GM19395 (cell line): ENCODE measurements around the gene KRT8.
A peak's percentile ranks its signal among the peaks of the same experiment; 100 is the strongest.

ENCODE experiments used
- ATAC-seq: cut with Tn5 transposase; IDR thresholded peaks from one replicate; pipeline ENCODE4 v1.9.1; 2021; ENCODE audit warnings: mild to moderate bottlenecking, moderate library complexity; ENCODE audit not compliant: unreplicated experiment

Gene KRT8

DNA sequence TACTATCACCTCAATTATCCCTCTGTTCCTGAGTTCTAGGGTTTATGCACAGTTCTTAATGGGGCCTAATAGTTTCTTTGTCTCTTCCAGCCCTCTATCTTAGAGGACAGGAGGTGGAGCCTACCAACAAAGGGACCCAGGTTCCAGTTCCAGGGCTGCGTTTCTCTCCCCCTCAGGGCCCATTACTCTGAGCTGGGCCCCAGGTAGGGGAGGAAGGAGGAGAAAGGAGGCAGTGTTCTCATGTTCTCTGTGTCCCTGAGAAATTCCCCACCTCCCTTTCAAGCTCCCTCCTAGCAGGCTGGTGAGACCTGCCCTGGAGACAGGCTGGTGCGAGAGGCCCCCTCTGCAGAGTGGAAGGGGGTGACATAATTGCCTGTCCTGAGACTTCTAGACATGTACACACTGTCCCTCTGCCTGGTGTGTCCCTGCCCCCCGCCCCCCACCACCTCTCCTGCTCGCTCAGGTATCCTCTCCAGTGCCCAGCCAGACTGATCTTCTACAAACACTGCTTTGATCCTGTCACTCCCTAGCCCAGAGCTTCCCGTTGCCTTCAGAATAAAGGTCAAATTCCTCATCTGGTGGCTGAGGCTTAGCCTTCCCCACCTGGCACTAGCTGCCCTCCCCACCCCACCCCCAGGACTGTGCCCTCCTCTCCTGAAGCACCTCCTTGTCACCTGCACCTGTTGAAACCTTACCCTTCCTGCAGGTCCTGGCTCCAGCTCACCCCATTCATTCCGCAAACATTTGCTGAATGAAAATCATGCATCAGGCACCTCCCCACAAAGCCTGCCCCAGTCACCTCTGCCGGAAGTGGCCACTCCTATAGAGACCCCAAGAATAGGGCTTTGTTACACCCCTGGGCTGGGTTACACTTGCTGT, 21.1 kb upstream of the KRT8 start:
- ATAC-seq, result no peak

DNA sequence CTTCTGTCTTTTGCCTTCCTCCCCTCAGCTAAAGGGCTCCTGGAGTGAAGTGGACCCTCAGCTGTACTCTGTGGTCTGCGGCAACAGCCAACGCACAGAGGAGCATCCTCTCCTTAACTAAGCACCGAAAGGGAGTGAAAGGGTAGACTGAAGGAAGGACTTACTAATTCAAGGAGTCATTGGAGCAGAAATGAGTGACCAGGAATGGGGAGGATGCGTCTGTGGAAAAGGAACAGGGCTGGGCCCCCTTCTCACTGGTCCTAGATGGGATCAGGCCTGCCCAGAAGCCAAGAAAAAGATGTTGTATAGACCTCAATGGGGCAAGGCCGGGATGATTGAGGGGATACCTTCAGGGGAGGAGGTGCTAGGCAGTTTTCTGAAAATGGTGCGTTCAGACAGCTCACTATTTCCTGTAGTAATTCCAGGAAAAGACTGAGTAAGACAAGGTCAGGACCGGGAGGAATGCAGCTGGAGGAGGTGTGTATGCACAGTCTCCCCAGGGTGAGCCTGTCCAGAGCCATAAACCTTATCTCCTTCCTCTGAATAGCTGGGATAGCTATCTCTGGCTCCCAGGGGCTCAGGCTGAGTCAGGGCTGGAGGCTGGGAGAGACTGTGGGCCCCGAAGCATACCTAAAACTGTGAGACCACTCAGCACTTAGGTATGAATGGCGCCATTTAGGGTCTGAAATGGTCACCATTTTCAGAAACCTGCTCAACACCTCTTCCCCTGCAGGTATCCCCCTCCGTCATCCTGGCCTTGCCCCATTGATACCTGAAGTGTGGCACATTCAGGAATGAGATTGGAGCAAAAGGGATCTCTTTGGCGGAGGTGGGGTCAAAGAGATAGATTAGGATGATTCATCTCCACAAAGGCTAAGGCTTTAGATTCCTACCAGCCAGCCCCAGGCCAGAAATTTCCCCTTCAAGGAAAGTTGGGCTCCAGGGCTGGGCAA, 20.2 kb upstream of the KRT8 start:
- no peak for ATAC-seq

DNA sequence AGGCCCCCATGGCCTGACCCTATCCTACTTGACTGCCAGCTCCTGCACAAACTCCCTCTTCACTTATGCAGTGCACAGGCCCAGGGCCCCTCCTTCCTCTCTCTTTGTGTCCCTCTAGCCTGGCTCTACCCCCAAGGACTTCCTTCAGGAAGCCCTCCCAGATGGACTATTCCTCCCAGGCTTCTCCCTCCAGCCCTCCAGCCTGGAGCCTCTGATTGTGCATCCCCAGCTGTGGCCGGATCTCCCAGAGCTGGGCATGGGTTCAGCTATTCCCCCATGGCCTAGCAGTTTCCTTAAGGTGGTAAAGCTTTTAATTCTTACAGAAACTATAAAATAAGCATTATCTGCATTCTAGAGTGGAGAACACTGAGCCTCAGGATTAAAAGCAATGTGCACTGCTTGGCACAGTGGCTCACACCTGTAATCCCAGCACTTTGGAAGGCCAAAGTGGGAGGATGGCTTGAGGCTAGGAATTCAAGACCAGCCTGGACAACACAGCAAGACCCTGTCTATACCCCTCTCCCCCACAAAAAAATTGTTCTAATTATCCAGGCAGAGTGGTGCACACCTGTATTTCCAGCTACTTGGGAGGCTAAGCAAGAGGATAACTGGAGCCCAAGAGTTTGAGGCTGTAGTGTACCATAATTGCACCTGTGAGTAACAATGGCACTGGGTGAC, 16.8 kb upstream of the KRT8 start:
- no peak for ATAC-seq

DNA sequence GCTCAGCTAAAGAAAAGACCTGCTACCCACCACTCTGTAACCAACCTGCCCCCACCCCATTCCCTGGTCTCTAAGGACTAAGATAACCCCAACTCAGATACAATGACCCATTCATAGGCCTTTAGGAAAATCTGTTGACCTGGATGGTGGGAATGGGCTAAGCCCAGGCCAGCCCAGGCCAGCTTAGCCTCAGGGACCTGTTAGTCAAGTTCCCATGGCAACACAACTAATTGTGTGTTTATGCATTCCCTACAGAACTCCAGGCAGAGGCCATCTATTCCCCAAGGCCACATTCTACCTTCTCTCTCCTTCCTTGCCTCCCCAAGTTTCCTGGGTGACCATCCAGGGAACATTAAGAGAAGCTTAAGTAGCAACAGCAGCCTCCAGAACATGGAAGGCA, 16.1 kb upstream of the KRT8 start:
- ATAC-seq, result no peak

DNA sequence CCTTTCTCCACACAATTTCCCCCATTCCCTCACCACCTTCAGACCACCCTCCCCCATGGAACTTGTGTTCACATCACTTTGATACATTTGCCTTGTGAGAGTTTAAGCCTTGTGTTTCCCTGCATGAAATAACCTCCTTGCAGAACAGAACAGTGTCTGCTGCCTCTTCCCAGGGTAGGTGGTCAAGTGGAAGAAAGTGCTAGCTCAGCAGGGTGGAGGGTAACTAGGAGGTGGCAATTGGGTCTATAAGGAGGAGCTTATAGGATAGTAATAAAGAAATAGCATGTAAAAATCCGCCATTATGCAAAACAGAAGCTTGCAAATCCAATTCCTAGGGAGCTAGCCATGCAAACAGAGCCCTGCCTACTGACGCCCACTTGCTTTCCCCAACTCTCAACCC, 13.9 kb upstream of the KRT8 start:
- no peak for ATAC-seq

DNA sequence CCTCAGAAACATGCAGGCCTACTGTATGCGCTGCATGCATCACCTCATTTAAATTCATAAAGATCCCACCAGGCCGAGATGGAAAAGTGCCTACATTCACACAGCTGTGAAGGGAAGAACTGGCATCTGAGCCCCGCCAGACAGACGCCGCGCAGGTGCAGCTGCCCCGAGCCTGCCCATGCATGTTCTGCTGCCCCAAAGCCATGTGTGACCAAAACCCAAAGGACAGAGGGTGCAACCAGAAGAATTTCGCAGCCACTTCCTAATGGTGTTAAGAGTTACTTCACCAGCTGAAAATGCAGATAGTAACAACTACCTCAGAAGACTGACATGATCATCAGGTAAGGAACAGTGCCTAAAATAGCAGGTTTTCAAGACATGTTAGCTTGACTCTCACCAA, 13.5 kb upstream of the KRT8 start:
- ATAC-seq, result no peak

DNA sequence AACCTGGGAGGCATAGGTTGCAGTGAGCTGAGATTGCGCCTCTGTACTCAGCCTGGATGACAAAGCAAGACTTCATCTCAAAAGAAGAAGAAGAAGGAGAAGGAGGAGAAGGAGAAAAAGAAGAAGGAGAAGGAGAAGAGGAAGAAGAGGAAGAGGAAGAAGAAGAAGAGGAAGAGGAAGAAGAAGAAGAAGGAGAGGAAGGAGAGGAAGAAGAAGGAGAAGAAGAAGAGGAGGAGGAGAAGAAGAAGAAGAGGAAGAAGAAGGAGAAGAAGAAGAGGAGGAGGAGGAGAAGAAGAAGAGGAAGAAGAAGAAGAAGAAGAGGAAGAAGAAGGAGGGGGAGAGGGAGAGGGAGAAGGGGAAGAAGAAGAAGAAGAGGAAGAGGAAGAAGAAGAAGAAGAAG, 12.9 kb upstream of the KRT8 start:
- no peak for ATAC-seq

DNA sequence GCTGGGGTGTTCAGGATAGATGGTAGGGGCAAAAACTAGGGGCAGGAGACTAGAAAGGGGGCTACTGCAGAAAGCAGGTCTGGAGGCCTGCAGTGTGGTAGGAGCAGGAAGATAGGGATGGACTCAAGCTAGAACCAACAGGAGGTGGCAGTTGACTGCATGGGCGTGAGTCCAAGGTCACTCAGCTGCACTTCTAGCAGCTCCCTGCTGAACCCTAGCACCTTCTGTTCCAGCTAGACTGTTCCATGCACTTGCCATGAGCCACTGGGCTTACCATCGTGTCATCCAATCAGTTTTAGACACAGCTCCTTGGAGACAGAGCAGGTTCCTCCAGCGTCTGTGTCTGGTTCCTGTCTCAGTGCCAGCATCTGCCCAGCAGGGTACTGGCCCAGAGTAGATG, 11.3 kb upstream of the KRT8 start:
- no peak for ATAC-seq

DNA sequence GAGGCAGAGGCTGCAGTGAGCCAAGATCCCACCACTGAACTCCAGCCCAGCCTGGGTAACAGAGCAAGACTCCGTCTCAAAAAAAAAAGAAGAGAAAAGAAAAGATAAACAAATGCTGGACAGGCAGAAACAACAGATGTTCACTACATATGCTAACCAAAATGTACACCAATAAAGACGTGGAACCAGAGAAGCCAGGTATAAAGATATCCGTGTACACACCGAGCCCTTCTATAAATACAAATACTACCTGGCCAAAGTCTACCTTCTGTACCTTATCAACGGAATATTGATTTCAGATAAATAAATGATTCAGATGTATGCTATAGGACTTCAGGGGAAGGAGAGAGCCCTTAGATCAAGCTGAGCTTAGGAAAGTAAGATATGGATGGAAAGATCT, 10.8 kb upstream of the KRT8 start:
- ATAC-seq, result no peak

DNA sequence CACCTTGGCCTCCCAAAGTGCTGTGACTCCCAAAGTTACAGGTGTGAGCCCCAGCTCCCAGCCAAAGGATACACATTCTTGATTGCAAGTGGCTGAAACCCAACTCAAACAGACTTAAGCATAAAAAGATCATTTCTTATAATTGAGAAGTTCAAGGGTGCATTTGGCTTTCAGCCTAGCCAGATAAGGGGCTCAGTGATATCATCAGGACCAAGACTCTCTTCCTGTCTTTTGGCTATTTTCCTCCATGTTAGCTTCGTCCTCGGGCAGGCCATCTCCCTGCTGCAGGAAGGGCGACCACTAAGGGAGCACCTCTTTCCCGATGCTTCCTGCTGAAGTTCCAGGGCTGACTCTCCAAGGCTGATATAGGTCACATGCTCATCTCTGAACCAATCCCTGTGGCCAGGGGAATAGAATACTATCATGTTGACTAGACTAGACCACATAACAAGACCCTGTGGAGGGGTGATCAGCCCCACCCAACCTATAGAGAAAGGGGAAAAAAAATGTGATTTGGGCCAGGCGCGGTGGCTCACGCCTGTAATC, 9.8 kb upstream of the KRT8 start:
- ATAC-seq, result no peak

DNA sequence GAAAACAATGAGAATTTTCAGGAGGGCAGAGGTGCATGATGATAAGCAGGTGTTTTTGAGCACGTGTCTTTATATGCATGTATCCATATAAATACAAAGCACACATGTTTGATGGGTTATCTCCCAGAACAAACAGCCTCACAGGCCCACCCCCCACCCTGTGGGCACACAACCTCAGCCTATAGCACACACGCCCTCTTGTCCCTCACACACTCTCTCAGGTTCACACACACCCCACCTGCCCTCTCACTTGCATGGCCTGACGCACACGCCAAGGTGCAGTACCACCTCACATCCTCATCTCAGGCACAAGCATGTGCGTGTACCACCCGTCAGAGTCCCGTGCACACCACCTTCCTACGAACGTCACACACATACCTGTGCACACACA, 8.6 kb upstream of the KRT8 start:
- no peak for ATAC-seq

DNA sequence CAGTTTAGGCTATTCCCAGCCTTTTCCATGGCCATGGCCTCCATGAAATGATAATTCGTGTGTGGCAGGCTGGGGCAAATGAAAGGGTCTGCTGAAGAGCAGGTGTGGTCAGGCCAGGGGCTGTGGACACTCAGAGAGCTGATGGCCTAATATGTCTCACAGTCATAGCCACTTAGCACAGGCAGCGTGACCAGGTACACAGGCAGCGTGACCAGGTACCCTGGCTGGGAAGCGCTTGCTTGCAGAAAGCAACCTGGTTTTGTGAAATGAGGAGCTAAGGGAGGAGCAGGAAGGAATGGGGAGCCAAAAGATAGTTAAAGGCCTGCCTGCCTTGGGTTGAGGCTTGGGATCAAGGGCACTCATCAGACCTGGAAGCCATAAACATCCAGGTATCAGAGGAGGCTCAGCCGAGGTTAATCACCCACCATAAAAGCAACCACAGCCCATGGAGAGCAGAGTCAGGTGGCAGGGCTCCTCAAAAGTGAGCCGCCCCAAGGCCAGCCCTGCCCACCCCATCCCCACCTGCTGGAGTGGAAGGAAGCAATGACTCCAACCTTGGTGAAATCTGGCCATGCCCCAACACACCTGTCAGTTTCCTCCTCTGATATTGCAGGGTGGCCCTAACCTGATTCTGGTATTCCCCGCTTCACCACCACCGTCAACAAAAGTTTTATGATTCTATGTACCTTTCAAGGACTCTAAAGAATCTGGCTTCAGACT, 8.0 kb upstream of the KRT8 start:
- ATAC-seq, result no peak

DNA sequence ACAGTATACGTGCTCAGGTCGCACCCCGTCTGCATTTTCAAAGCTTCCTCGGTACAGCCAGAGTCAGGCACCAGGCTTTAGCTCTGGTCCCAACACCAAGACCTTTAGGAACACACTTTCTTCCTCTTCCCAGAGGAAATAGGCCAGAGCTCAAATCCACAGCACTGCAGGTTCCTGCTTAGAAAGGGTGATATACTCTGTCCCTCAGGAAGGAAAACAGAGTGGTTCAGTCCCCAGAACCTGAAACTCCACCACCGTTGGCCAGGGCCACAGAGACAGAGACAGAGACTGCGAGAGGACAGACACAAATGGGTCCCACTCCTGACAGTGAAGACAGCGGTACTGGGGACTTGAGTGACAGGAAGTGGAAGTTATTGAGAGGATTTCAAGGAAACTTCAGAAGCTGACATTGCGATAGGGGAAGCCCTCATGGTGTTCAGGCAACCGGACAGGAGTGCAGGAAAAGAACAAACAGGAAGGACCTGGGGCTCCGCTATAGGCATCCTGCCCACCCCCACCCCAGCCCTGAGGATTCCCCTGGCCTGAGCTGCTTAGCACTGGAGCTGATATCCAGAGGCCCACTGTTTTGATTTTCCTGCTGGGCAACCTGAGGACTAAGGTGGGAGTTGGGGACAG, 5.5 kb upstream of the KRT8 start:
- no peak for ATAC-seq

DNA sequence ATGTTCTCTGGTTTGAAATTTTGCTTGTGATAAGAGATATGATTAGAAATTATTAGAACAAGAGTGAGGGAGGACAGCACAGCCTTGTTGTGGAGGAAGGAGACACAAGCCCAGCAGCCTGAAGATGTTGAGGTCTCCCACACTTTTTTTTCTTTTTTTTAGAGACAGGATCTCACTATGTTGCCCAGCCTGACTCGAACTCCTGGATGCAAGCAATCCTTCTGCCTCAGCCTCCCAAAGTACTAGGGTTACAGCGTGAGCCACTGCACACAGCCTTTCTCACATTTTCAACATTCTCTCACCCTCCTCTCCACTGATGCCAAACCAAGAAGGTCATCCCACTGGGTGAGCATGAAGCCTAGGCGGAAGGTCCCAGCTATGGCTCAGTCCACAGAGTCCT, 4.9 kb upstream of the KRT8 start:
- ATAC-seq, result no peak

DNA sequence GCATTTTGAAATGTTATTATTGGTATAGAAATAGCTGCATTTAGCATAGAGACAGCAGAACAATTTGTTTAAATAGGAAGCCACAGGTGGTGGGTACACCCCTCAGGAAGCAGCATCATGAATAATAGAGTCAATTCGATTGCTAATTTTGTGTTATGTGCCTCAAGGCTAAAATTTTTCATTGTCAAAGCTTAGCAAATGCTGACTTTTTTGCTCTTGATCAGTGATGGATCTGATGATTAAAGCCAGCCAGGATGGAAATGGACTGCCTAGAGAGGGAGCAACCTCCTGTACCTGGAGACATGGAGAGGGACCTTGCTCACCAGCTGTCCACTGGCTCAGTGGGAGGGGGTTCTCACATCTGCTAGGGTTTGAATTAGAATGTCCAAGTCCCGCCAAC, 4.5 kb upstream of the KRT8 start:
- no peak for ATAC-seq

DNA sequence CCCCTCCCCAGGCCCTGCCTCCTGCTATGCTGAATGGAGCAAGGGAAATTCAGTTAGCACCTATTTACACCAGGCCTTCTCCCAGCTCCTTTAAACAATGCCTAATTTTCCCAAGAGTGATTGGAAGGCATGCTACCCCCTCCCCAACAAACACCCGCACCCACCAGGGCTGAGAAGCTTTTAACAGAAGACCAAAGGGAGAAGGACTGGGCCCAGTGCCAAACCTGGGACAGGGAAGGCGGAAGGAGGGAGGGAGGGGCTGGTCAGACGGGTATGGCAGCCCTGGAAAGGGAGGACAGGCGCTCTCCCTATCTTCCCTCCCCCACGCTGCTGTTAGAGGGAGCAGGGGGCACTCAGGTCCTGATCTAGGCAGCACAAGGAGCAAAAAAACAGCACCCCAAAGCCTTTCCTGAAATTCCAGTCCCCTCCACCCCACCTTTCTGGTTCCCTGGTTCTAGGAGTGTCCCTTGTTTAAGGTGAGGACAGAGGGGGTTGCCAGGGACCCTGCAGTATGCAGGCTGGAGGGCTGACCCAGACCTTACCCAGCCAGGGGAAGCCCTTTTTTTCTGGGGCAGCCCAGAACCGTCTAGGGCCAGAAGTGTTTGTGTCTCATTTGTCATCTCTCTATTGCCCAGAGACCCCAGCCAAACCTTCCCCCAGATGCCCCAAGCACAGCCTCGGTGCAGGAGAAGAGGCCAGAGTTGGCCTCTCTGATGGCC, 2.4 kb upstream of the KRT8 start:
- ATAC-seq, result no peak

DNA sequence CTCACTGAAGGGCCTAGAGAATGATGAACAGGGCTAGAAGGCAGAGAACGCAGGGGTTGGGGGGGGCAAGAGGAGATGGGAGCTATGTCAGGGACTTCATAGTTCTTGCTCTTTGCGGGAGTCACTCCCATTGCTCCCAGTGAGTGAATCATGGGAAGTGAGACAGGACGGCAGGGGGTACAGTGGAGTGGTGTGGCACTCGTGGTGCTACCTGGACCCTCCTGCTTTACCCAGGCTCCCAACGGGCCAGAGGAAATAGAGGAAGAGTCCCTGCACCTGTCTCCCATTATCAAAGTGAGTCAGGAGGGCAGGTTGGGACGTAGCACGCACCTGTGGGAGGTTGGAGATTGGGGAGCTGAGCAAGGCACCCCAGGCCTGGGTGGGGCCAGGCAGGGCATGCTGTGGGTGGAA, 1.3 kb upstream of the KRT8 start:
- no peak for ATAC-seq

DNA sequence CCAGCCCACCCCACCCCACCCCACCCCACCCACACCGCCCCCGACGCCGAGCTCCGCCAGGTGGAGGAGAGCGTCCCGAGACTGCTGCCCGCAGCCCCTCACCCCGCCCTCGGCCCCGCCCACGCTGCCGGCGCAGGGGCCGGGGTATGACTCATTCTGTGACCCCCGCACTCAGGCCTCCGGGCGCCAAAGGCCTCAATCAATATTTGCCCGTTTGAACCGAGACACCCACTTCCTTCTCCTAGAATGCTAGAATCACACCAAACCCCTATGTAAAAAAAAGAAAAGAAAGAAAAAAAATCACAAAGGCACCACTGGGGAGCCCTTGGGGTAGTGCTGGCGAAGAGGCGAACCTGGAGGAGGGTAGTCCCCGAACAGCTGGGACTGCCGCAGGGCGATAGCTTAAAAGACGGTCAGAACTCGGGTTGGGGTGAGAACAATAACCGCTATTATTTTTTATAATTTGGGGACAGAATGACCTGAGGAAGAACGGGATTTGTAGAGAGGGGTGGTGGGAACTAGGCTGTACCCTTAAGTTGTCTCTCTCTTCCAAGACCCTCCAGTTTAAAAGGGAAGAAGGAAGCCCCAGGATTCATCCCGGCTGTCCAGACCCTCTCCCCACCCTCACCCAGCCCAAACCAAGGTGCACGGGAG, 894 bp downstream of the KRT8 start:
- no peak for ATAC-seq

DNA sequence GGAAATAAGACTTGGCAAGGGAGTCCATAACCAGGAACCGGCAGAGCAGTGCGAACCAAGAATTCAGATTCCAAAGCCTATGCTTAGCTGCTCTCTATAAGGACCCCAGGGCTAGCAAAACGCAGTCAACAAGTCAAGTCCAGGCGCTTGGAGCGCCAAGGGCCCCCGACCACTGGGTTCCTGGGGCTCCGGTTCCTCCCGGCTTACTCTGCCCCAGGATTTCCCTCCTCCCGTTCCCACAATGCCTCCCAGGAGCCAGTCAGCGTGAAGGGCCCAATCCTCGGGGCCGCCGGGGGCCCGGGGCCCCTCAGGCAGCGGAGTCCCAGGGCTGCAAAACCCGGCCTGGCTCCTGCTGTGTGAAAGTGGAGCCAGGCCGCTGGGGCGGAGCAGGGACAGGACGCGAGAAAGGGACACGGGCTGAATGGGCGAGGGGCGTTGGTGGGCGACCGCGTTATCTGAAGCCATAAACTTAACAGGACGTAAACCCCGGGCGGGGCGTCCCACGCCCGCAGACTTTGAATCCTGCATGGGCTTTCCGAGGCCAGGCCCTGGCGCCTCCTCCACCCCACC, 1.5 kb downstream of the KRT8 start:
- peak; percentile 49 for ATAC-seq
